Measurements from ENCODE around the gene SMARCD3.

DNA sequence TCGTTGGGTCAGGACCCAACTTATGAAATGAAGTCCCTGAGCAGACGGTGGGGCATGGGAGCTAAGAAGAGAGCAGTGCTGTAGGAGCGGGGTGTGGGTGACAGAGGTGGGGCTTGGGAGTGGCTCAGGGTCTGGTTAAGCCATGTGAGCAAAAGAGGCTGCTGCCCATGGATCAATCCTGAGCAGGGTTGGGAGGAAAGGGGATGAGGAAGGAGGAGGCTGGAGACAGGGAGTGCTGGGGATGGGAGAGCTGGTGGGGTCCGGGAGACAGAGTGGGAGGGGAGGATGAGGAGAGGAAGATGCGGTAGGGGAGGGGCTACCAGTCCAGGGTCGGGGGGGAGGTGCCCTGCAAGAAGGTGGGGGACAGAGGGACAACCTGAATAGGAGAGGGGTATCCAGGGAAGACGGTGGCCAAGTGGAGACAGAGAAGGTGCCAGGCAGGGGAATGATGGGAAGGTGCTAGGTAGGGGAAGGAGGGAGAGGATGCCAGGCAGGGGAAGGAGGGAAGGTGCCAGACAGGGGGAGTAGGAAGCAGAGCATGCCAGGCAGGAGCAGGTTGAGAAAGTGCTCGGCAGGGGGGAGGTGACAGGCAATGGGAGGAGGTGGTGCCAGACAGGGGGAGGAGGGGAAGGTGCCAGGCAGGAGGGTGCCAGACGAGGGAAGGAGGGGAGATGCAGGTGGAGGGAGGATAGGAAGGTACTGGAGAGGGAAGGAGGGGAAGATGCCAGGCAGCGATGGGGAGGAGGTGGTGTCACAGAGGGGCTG is 27.5 kb upstream of the SMARCD3 start:
- TF ChIP-seq, protein P1, sequence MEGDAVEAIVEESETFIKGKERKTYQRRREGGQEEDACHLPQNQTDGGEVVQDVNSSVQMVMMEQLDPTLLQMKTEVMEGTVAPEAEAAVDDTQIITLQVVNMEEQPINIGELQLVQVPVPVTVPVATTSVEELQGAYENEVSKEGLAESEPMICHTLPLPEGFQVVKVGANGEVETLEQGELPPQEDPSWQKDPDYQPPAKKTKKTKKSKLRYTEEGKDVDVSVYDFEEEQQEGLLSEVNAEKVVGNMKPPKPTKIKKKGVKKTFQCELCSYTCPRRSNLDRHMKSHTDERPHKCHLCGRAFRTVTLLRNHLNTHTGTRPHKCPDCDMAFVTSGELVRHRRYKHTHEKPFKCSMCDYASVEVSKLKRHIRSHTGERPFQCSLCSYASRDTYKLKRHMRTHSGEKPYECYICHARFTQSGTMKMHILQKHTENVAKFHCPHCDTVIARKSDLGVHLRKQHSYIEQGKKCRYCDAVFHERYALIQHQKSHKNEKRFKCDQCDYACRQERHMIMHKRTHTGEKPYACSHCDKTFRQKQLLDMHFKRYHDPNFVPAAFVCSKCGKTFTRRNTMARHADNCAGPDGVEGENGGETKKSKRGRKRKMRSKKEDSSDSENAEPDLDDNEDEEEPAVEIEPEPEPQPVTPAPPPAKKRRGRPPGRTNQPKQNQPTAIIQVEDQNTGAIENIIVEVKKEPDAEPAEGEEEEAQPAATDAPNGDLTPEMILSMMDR (IDR thresholded peaks at IDR 0.05; ENCODE audit: low read depth, low read length), result no peak
- no peak for TF ChIP-seq EZH2phosphoT487 (IDR thresholded peaks at IDR 0.05; ENCODE audit: low read depth)

Data from OCI-LY3 (cell line).